ENCODE data around the gene COL5A2.

The COL5A2 gene

DNA sequence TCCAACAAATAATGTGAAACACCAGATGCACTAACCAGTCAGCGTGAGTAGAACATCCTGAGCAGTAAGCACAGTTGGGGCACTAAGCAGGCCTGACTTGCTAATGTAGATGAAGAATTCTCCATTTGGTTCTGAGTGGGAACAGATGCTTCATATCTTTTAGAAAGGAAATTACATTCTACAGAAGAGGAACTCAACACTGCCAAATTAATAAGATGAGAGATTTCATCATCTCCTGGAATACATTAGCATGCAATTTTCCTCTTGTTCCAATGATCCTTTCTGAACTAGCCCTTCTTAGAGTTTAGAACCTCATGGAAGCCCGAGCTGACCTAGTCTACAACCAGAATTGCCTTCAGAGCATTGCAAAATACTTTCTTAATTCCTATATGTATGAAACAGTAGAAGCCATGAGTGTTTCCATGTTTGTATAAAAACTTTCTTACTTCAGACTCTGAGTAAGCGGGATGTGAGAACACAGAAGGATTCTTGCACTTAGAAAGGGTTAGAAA is 34.8 kb downstream of the COL5A2 start:
- DNase-seq: no peak

DNA sequence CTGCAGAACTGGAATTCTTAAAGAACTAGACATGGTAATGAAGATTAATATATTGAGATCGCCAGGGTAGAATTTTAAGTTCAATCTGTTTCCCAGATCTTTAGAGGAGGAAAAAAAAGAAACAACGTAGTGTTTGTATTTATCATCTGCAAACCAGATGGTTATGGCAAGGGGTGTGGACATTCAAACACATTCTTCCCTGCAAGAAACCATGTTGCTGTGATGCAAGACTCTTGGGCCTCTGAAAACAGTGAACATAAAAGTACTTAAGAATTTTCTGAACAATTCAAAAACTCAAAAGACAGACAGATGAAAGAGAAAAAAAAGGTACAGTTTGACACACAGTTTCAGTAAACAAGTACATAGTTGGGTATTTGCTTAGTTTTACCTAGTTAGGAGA is 35.6 kb downstream of the COL5A2 start:
- no peak for DNase-seq

DNA sequence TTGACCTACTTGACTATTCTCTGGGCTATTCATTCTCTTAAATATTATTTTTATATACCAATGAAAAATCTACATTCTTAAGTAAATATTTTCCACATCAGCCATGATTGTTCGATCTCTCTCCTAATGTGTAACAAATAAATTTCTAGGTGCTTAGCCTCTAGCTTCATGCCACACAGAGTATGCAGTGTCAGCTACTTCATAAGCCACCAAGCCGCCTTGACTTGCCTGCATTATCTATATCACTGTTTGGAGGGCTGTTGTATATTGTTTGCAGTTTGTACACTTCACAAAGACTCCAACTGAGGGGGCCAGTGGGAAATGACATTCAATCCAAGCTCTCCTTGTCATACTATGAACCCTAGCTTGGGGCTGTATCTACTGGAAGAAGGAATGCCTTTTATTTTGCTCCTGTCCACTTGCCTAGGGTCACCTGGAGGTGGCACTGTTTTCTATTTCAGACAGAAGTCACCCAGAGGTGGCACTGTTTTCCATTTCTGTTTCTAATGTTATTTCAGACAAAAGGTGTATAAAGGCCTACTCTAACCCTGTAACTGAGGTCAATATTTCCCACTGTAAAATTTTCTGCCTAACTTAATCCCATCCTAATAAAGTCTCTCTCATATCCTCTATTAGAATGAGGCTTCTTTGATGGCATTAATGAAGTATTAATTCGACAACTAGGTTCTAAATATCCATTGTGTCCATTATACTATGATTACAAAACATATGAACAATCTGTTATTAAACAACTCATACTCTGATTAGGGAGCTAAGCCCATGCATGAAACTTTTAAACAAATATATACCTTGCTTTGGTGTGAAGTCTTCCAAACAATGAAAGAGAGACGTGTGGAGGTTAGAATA is 36.4 kb downstream of the COL5A2 start:
- DNase-seq: no peak

DNA sequence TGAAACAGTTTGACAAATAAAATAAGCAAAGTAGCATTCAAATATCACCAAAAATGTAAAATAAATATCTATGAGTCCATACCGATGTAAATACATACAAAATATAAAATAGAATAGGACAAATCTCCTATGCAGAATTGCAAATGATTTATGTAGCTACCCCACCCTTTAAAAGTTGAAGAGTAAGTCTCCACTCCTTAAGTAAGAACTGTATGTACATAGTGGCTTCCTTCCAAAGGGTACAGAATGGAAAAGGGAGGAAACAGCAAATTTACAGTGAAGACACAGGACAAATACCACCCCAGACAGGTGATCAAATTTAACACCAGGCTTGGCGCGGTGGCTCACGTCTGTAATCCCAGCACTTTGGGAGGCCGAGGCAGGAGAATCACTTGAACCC is 40.8 kb downstream of the COL5A2 start:
- no peak for DNase-seq

DNA sequence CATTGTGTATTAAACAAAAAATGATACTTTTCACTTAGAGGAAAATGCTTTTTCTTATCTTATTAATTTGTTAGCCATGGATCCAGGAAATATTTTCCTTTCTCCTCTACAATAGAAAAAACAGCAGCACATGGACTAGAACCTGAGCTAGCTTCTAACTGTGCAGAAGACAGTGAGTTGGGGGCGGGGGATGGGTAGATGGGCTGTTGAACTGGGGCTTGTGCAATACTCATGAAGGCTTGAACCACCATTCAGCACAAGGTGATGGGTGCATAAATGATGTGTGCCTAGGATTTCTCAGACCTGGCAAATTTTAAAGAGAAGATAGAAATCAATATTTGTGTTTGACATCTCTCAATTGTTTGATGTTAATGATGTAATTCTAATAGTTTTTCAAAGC is 42.0 kb downstream of the COL5A2 start:
- no peak for DNase-seq

DNA sequence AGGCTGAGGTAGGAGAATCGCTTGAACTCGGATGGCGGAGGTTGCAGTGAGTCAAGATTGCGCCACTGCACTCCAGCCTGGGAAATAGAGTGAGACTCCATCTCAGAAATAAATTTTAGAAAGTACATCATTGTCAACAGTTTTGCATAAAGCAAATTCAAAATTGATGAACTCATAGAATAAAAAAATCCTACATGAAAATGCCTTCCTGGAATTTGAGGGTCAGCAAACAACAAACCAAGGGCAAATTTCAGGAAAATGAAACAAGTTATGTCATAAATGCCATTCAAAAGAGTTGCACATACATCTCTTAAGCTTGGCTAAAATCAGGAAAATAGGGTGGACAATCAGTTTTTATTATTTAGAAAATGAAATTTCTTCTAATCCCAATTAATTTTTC is 45.1 kb downstream of the COL5A2 start:
- no peak for DNase-seq

DNA sequence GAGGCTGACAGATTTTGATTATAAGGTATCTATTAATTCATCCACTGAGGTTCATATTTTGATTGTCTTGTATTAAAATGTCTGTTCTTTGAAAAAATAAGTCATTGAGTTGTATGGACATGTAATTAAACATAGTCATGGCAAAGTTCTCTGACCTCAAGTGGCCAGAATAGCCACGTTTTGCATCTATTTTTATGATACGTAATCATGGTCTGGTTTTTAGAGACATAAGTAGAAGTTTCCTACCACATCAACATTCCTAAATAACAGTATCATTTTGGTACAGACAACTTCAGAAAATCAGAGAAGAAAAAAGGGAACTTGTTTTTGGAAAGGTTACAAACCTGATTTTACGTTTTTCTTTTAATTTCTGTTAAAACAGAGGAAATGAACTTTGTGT is 47.6 kb downstream of the COL5A2 start:
- DNase-seq: no peak

DNA sequence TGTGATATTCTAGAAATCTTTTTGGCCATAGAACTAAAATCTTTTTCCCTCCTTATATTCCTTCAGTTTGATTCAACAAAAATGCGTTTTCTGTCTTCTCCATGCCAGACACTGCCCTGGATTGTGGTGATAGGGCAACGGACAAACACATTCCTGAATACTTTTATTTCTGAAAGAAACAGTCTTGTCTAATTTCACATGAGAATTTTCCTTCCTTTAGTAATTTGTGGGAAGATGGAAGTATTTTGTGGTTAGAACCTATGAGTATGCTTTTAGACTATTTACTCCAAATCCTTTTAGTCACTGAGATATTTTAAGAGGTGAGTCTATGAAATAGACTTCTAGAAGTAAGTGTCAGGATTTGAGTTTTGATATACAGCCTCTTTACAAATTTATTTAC is 49.6 kb downstream of the COL5A2 start:
- no peak for DNase-seq

DNA sequence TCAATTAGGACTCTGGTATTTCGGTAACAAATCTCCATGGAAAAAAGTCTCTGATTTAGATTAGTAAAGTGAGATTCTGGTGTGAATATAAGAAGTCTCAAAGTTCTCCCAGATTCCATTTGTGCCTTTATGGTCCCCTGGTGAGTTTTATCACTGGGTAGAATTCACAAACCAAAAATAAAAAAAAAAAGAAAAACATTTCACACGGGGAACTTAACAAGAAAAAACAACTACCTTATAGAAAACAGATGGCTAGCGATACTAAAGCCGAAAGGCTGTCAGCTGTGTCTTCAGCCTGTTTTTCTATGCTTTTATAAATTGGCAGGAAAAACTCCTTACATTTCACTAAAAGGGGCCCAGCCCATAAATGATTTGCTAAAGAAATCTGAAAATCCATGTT is 50.6 kb downstream of the COL5A2 start:
- DNase-seq: no peak

DNA sequence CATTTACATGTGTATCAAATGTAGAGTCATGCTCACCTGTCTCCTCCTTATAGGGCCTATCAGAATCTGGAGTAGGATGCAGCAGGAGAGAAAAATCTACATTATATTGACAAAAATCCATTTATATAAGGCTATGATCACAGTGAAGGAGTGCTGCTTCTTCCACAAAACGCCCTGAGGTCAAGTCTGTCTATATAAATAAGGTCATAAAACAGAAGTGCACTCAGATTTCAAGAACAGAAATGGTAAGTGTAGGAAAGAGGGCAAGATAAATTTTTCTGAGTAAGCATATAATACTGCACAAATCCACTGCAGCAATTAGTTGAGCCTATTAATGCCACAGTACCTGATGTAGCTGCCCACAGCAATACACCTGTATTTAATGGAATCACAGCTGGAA is 51.8 kb downstream of the COL5A2 start:
- peak; percentile 88 for DNase-seq

DNA sequence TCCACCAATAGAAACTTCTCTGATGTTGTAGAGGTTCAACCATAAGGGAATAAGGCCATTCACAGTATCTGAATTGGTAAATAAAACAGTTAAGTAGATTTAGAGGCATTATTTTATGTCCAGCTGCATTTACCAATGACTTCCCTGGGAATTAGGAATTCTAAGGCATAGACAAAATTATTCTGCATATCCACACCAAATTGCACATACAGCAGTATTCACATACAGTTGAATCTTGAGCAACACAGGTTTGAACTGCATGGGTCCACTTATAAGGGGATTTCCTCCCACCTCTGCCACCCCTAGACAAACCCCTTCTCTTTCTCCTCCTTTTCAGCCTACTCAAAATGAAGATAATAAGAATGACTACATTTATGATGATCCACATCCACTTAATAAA is 54.4 kb downstream of the COL5A2 start:
- no peak for DNase-seq

DNA sequence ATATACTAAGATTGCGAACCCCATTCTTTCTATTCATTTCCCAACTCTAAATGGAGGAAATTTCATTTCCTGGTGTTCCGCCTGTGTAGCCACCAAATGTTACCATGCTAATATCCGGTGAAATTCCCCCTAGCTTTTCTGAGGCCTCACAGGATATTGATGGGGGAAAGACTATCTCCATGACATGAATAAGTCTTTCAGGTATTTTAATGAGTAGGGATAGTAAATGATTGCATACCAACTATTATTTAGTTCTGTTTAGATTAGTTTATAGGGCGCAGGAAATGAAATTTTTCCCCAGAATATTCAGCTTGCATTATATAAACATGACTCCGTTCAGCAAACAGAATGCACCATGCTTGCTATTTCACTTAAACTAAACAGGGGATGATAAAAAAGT is 55.4 kb downstream of the COL5A2 start:
- no peak for DNase-seq

DNA sequence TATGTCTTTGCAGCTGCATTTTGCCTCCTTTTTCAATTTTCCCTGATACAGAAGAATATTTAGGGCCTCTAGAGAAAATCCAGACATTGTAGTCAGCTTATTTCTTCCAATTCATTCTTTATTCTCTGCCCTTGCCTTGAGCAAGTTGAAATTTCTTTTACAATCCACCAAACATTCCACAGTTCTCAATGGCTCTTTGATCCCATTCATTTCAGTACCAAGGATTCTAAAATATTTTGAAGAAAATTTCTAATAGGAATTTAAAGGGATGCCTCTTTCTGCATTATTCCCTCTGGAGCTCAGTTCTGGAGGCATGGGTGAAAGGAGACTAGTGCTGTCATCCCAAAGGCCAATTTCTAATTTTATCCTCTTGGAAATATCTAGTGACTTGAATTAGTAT is 61.2 kb downstream of the COL5A2 start:
- no peak for DNase-seq

DNA sequence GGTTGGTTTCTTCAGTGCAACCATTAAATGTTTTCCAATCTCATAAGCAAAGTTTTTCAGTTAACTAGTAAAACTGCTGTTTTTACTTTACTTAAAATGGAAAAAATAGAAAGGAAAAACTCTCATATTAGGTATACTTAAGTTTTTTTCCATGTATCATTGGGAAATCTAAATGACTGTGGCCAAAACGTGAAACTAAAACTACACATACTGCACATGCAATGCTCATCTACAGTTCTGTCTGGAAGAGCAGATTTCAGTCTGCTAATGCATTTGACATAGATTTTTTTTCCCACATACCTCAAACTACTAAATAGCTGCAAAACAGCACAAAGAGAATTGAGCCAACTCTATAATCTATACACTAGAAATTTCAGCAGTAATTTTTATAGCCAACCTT is 62.6 kb downstream of the COL5A2 start:
- no peak for DNase-seq

DNA sequence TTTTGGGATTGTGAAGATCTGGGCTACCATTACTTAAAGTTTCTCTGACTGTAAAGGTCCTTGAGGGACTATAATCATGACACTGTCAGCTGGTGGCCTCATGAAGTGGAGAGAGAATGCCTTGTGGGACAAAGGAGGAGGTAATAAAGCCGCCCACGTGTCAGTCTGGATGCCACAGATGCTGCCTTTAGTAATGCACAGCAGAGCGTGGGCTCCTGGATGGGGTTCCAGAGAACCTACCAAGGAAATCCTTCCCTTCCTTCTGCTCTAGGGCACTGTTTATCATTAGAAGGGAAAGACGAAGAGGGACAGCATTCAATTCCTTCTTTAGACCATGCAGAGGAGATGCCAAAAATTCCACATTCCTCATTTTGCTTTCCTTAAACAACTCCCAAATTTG is 63.5 kb downstream of the COL5A2 start:
- no peak for DNase-seq

DNA sequence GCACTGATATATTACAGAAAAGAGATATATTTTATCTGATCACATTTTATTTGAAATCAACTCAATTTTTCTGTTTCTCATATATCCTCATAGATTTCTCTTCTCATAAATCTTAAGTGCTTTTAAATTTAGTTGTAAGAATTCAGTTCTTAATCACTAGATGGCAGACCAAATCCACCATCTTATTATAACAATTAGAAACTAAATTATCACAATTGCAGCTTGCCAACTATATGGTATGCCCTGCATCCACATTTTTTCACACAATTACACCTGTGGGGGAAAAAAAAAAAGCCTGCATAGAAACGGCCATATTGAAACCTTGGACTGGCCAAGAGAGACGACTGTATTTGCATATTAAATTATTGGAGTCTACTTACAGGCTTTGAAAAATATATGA is 64.4 kb downstream of the COL5A2 start:
- no peak for DNase-seq

DNA sequence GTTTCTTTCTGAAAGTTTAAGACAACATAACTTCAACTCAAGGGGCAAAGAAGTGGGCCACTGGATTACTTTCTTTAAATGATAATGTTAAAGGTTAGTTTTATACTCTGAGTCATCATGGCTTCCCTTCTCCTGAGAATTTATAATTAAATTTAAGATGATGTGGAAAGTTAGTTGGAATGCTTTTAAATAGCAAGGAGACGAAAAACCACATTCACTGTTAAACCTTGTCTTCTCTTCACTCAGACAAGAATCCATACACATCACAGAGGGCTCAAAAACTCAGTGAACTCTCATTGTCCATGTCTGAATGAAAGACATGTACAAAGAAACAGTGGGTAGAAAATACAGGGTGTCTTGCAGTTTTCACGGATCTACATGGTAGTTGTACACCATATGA is 65.6 kb downstream of the COL5A2 start:
- DNase-seq: no peak

DNA sequence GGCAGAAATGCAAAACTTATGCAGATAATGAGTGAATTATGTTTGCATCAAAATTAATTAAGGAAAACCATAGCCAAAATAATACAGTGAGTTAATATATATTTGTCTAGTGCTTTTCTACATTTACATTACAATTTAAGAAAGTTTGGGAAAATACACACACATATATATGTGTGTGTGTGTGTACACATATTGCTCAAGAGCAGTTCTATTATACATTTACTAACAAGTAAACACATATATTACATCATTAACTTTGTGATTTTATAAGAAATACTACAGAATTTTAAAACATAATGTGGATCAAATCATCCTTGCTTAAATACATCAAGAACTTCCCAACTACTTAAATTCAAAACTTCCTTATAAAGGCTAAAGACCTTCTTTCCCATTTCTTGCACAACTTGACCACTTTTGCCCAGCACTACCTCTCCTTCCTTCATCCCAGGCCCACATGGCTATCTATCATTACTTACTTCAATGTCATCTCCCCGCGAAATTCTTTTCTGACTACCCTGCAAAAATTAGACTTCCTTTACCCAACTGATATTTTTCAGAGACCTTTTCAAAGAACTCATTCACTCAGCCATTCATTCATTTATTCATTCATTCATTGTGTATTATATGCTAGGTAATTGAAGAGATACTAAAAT is 68.4 kb downstream of the COL5A2 start:
- no peak for DNase-seq

DNA sequence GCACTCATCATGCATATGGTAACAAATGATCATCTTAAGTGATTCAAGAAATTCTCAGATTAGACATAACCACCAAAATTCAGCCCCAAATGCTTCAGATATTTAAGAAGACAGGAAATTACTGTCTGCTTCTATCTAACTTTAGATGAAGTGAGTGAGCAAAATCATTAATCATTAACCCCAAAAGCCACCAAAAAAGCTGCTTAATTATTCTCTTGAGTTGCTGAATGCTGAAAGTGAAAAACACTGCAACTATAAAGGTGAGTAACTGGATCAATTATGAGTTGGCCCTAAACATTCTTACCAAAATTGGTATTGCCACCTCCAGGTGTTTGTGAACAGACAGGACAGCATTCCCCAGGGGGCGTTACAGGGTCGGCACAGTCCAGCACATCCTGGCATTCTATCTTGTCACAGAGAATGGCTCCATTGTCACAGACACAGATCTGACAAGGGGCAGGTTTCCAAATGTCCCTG is 69.6 kb downstream of the COL5A2 start:
- DNase-seq: no peak

DNA sequence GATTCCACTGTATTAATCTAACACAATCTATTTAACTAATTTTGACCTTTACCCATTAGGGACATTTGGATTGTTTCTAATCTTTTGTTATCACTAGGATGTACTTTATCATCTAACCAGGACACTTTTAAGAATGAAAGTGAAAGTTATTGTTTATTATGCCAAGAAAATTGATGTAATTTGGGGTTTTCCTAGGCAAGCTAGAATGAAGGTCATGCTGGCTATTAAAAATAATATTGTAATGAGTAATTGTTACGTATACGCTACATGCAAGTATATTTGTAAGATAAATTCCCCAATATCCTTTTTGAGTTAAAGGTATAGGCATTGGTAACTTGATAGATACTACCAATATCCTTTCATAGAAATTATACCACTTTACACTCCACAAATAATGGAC is 74.6 kb downstream of the COL5A2 start:
- DNase-seq: no peak

DNA sequence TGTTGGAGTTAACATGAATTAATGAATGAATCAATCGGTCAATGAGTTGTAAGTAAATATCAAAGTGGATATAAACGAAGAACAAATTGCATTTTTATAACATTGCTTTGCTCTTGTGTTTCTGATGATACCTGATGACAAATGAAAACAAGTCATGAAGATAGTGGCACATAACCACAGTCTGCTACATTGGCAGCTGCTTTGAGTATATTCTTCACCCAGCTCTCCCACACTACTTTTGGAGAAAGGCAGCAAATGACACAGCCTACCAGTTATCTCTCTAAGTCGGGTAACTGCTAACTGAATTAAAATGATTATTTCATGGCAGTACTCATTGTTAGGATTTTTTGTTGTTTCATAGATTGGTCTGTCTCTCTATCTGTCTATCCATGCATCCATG is 76.8 kb downstream of the COL5A2 start:
- no peak for DNase-seq

DNA sequence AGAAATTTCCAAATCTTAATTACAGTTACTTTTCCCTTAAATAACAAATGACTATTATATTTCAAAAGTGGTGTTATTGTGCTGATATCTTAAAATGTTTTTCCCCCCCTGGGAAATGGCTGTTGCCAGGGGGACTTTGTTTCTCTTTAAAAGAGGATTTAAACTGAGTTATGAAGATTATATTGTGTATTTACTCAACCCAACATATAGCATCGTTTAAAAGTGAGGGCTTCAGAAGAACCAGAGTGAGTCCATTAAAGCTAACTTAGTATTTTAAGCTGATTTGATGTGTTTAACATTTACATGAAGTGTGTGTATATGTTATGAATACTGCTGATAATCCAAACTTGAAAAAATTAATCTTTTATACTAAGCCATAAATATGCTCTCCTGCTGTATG is 81.6 kb downstream of the COL5A2 start:
- DNase-seq: no peak

DNA sequence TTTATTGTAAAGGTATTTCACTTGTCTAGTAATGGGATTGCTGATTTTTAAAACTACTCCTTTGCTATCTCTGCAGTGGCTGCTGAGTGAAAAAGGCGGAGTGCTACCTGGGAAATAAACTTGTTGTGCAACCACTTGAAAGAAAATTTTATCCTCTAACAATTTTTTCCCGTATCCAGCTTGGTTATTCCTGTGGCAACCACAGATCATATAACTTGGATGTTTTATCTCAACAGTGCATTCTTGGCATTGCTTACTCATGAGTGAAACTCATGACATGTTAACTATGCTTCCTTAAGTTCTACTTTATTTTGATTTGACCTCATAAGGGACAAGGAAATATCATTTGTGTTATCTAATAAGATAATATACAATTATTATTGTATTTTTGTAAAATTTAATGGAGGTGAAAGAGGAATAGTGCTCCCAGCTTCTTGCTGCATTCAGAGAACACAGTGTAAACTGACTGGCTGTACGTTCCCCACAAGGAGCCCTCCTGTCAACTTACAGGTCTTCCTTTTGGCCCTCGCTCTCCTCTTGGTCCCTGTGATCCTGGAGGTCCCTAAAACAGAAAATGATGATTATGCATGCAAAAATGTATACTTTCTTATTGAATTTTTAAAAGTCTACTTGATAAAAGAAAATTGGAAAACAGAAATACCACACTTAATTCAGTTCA is 82.7 kb downstream of the COL5A2 start:
- DNase-seq: no peak

DNA sequence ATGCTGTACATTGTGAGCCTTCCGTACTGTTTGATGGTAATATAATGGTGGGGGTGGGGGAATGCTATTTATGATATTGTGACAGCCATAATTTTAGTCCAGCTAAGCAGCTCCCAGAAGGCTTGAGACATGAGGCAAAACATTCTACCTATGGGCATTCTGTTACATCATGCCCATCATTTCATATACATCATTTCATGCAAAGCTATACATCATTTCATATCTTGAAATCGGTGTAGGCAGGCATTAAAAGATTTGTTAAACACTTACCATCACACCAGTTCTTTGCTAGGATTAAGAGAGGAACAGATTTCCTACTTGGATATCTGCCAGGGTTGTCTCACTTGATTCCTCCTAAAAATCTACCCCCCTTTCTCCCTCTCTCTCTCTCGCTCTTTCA is 84.5 kb downstream of the COL5A2 start:
- no peak for DNase-seq

Data from NCI-H1417 treated with DMSO at 0.1 percent for 48 hours (cell line).